Amygdala (tissue), 56 donors: ENCODE results near the gene DR1.

ENCODE experiments used
- DNase-seq, 56 donors: peaks; one replicate each; lab custom pipeline; 2025; lab: John Stamatoyannopoulos, UW

The DR1 gene

GRCh38 chr1:93345633-93346420 lies at the start of gene DR1:
TSS of gene DR1 (plus strand) at chr1:93345907. CDS start at chr1:93346646, 739 bp downstream.
- DNase-seq: peak; percentile 59 to 96 (median 88)

GRCh38 chr1:93296555-93297154 lies 49.1 kb upstream of the DR1 start:
- DNase-seq: peak in 1 of 56 donors; percentile 0

GRCh38 chr1:93301131-93301530 lies 44.6 kb upstream of the DR1 start:
- no peak for DNase-seq

GRCh38 chr1:93302078-93302477 lies 43.6 kb upstream of the DR1 start:
- DNase-seq: no peak

GRCh38 chr1:93304716-93305138 lies 41.0 kb upstream of the DR1 start:
- DNase-seq: peak in 14 of 56 donors; percentile 3 to 78 (median 13)

- DNase-seq: no peak
Observed at GRCh38 chr1:93306920-93307319, 38.8 kb upstream of the DR1 start.

GRCh38 chr1:93313026-93313425 lies 32.7 kb upstream of the DR1 start:
- no peak for DNase-seq

- DNase-seq: peak in 20 of 56 donors; percentile 1 to 54 (median 8)
Observed at GRCh38 chr1:93317207-93317606, 28.5 kb upstream of the DR1 start.

GRCh38 chr1:93317943-93318342 lies 27.8 kb upstream of the DR1 start:
- no peak for DNase-seq

GRCh38 chr1:93321720-93322119 lies 24.0 kb upstream of the DR1 start:
- DNase-seq: no peak

GRCh38 chr1:93322349-93322748 lies 23.4 kb upstream of the DR1 start:
- no peak for DNase-seq

GRCh38 chr1:93323185-93323820 lies 22.4 kb upstream of the DR1 start:
- DNase-seq: no peak

- DNase-seq: peak in 1 of 56 donors; percentile 6
Observed at GRCh38 chr1:93324486-93325464, 20.9 kb upstream of the DR1 start.

- DNase-seq: peak in 4 of 56 donors; percentile 4 to 34 (median 10)
Observed at GRCh38 chr1:93328809-93329760, 16.6 kb upstream of the DR1 start.

GRCh38 chr1:93330196-93330595 lies 15.5 kb upstream of the DR1 start:
- DNase-seq: no peak

GRCh38 chr1:93330617-93331016 lies 15.1 kb upstream of the DR1 start:
- no peak for DNase-seq

- DNase-seq: no peak
Observed at GRCh38 chr1:93331412-93331811, 14.3 kb upstream of the DR1 start.

- DNase-seq: no peak
Observed at GRCh38 chr1:93332368-93332767, 13.3 kb upstream of the DR1 start.
